Left renal cortex interstitium (tissue), 4 donors: ENCODE data around the gene TSPAN33. TPM values are rescaled to one million over a fixed set of nuclear protein-coding genes. Genes with fewer than 3 reads are reported as not detected.

Source experiments
- DNase-seq, 4 donors: peaks; one replicate each; pipeline ENCODE4 v3.0.0-alpha.2; 2013; ENCODE audit warnings: low read depth in 4 of 4, low spot score in 2 of 4, missing footprints in 1 of 4
- polyA plus RNA-seq, 4 donors: library from polyadenylated mRNA; unstranded; fragments of 120-200 nt; gene quantifications; one replicate each; pipeline ENCODE4 v1.2.1, GENCODE V29; 2013; ENCODE audit not compliant: insufficient read length in 4 of 4

TSPAN33 gene
- polyA plus RNA-seq, 4 donors, result 62.4 to 74.3 (median 66.0) TPM

GRCh38 chr7:129134356-129134987, 10.0 kb upstream of the TSPAN33 start:
- no peak for DNase-seq

DNA sequence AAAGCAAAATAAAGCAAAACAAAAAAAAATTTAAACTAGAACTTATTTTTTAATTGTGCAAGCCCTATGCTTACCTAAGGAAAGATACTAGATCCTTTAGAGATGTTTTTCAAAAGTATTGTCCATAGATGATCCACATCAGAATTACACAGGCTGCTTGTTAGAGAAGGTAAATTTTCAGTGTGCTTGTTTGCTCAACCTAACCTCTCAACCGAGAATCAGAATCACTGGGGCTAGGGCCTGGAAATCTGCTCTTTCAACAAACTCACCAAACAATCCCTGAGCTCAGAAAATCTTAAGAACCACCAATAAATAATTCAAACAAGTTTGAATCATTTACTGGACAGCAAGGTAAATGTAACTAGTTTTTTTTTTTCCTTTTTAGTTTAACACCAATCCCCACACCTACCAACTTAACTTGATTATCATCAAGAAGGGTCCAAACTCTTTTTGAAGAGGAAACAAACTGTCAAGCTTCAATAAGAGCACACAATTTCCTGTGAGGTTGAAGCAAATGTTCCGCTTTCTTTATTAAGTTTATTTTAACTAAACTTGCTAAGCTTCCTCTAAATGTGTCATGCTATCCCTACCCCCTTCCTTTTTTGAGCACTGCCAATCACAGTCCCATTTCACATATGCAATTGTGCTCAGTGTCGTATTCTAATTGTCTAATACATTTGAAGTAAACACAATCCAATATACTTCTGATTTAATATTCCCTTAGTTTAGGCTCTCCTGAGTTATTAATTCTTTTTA, 7.4 kb upstream of the TSPAN33 start:
- no peak for DNase-seq

DNA sequence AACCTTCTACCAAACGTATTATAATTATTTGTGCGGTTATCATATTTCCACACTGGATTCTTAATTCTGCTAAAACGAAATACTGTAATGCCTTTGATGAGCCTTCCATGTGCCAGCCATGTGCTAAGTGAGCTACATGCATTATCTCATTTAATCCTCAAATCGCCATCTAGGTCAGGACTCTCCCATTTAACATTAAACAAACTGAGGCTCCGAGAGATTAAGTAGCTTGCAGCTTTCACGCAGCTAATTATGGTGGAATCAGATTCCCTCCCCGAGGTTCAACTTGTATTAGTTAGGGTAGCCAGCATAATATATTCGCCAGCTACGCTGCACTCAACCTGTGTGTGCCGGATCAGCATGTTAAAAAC, 798 bp upstream of the TSPAN33 start:
- no peak for DNase-seq

- DNase-seq, result no peak
Observed at GRCh38 chr7:129144834-129145668, 544 bp downstream of the TSPAN33 start.

GRCh38 chr7:129146237-129146979, 1.9 kb downstream of the TSPAN33 start:
- no peak for DNase-seq

DNA sequence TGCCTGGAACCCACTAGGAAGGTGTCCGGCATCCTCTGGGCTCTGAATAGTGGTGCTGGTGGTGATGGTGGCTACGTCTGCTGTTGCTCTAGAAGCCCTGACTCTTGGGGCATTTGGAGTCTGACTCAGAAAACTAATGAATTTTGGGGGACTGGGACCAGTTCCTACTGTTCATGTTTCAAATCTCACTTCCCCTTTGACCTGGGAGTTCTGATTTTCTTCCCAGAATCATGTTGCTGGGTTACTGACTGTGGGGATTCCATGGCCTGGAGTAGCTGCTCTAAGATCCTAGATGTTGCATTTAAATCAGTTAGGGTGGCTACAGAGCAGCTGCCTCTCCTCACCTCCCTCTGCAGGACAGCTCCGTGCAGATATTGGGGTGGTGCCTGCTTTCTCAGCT, 3.2 kb downstream of the TSPAN33 start:
- no peak for DNase-seq

DNA sequence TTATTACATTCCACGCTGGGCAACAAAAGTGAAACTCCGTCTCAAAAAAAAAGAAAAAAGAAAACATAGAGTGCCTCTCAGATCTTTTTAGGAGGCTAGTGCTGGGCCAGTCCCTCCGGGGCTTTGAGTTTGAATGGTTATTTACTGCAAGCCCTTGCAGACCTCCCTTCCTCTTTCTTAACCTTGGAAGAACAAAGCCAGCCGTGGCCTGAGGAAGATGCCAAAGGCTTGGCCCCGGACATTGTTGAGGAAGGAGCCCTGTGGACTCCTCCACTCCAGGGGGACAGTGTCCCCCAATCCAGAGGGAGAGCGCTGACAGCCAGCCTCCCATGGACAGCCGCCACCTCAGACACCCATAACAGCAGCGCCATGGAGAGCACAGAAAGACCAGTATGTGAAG, 5.0 kb downstream of the TSPAN33 start:
- DNase-seq, result no peak

DNA sequence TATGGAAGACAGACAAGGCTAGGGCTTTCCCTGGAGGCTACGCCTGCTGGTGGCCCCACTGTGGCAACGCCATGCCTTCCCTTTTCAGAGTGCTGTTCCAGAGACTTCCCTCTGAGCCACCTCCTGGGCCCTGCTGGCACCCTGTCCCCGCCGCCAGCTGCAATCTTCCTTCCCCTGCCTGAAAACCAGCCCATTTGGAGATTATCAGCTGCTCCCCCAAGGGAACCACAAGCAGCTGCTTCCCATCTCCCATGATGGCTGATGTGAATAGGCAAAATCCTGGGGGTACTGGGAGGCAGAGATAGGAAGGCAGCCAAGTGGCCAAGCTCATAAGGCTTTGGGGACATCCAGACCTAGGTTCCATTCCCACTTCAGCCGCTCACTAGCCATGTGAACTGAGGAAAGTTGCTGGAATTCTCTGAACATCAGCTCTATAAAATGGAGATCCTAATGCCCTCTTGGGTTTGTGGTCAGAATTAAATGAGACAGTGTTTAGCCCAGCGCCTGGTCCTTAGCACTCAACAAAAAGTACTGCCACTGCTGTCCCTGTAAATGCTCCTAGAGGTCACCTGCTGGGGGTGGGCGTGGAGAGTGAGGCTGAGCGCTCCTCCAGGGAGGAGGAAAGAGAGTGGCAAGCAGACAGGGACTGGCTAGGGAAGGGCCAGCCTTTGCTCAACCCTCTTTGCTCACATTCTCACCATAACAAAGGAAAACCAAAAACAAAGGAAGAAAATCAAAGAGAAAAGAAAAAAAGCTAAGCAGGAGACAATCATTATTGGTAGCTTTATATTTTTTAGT, 5.9 kb downstream of the TSPAN33 start:
- no peak for DNase-seq

DNA sequence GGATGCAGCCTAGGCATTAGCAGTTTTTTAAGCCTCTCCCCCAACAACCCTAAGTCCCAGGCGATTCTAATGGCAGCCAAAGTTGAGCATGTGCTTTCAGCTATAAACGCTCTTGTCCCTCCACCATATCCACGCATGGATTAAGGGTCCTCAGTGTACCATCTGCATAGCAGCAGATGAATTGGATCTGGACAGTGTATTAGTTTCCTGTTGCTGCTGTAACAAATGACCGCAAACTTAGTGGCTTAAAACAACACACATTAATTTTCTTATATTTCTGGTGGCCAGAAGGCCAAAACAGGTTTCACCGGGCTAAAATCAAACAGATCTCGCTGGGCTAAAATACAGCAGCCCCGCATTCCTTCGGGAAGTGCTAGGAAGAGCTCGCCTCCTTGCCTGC, 13.1 kb downstream of the TSPAN33 start:
- no peak for DNase-seq

DNA sequence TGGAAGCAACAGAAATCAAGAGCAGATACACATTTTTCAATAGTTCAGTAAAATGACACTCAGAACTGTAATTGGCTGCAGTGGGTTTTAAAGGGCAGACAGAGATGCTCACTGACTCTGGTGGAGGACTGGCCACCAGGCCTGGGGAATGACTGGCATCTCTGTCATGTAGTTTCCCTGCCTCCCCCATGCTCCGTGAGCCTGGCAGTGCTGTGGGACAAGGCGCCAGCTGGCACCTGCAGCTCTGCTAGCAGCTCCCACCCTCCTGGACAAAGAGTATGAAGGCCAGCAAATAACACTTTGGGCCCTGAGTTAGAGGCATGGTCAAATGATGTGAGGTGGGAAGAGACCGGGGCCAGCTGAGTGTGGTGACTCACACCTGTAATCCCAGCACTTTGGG, 15.0 kb downstream of the TSPAN33 start:
- no peak for DNase-seq

DNA sequence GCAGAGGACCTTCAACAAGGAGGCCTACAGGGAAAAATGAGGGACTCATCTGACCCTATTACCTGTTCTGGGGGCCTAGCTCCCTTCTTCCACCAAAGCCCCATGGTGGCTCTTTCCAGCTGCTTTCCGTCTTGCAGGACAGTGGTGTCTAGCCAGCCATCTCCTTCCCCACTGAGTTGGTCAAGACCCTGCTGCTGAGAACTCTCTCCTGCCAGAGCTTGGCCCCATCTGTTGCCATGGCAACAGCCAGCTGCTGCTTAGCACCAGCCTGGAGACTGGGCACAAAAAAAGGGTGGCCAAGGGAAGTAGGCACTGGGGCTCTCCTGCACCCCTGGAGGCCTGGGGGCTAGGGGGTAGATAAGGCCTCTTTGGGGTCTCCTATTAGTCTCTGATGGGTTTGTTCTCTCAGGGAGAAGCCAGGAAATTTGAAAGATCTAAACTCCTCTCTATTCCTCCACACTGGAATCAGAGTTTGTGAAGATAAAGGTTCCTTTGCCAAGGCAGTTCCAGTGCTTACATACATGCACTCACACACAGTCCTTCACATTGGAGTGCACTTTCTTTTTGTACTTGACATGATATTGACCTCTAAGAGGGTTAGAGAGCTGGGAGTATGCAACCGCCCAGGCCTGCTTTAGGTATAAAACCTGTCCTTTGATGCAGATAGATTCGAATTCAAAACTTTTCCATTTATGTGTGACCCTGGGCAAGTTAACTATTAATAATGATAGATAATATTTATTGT, 15.8 kb downstream of the TSPAN33 start:
- DNase-seq, result no peak

DNA sequence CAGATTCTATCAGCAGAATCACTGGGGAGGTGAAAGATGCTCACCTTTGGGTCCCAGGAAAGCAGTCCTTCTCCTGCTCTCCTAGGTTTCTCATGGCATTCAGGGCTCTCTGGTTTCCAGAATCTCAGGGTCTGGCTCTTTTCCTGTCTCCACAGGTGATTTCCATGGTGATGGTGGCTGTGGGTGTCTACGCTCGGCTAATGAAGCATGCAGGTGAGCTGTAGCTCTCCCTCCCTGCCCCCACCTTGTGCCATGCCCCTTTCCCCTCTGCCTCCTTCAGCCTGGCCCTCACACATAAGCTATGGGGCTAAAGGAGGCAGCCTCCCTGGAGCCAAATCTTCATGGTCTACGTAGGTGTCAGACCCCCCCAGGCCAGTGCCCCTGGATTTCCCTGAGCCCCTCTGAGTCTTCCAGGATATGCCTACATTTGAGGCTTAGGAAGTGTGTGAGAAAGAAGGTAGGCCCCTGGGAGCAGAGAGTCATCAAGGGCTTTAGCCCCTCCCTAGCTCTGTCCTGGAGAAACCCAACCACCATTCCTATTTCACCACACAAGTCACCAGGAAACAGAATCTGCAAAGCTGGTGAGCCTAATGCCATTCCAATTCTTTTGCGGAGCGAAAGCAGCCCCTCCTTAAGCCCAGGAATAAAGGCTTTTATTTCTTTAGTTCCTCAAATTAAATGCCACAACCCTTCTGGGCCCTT, 17.2 kb downstream of the TSPAN33 start:
- DNase-seq, result no peak

GRCh38 chr7:129162732-129163131, 18.2 kb downstream of the TSPAN33 start:
- DNase-seq, result no peak

DNA sequence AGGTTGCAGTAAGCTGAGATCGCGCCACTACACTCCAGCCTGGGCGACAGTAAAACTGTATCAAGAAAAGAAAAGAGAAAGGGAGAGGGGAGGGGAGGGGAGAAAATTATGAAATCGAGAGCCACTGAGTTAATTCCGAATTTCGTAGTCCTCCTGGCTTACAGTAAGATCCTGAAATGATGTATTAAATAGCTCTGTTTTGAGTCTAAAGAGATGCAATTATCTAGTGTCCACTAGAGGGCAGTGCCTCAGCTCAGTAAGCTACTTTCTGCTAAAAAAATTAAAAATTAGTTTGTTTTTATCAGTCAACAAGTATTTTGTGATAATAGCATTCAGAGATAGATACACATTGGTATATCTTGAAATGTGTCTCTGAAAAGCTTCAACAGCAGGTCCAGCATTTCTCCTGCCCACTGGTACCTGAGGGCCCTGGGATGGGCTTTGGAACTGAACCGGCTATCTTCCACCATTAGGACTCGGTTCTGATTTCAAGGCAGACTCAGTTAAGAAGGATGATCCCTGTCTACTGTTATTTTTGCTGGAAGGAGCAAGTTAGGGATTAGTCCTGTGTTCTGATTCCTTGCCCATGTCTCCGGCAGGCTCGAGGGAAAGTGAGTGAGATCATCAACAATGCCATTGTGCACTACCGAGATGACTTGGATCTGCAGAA, 19.5 kb downstream of the TSPAN33 start:
- peak in 1 of 4 donors; percentile 32 for DNase-seq

- DNase-seq, result no peak
Observed at GRCh38 chr7:129166745-129167144, 22.2 kb downstream of the TSPAN33 start.

DNA sequence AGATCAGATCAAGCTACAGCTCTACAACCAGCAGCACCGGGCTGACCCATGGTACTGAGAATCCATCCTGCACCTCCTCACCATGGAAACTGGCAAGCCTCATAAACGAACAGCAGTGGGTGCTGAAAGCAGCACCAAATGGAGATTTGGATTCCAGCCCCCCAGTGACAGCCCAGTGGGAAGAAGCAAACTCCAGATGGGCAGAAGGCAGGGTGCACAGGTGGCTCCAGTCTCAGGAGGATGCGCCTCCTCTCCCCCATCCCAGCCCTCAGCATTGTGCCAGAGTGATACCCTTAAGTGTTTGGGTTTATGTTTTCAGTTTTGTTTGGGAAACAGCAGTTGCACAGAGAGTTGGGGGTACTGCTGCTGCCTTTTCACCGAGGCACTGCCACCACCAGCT, 23.3 kb downstream of the TSPAN33 start:
- DNase-seq, result no peak

DNA sequence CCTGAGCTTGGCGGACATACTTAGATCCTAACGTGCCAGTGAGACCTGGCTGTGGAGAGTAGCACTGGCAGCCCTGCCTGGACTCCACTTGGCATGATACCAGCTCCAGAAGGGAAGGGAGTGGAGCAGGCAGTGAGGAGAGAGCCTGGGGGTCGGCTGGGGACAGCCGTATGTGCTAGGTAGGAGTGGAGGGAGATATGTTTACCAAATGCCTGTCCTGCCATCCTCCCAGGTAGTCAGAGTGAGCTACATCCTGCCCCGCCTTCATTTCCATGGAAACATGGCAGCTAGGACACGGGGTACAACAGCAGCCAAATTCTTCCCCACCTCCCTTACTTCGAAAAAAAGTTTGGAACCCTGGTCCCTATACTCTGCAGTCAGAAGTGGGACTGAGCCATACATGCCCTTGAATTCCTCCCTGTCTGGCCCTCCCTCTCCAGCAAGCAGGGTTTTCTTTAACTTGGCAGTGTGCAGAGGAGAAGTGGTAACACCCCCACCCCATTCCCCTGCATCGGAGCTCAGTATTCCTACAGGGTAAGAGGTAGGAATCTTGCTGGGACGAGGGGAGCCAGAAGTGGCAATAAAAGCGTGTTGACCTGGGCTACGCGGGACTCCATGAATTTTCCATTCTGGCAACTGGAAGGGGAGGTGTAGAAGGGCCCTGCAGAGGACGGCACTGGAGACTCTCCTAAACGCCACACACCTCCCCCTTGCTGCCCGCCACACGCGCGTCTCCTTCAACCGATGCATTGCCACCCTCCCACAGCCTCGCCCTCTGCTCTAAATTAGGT, 23.9 kb downstream of the TSPAN33 start:
- DNase-seq, result no peak
